Suprapubic skin (tissue), 4 donors: ENCODE measurements around the gene SFXN5. TPM values are rescaled to one million over a fixed set of nuclear protein-coding genes. Genes with fewer than 3 reads are reported as not detected.

Experiments used
- DNase-seq, 2 donors: peaks; one replicate each; pipeline ENCODE4 v3.0.0-alpha.2; 2019; ENCODE audit warnings: low spot score in 2 of 2
- H3K27ac ChIP-seq: fragments of 200-600 bp; sonication (generic); one replicate; pipeline ENCODE4 v1.5.1; 2019
- H3K27me3 ChIP-seq: fragments of 200-600 bp; sonication (generic); one replicate; pipeline ENCODE4 v1.5.1; 2019
- H3K36me3 ChIP-seq: fragments of 200-600 bp; sonication (generic); one replicate; pipeline ENCODE4 v1.5.1; 2019
- H3K4me1 ChIP-seq: fragments of 200-600 bp; sonication (generic); one replicate; pipeline ENCODE4 v1.5.1; 2019
- H3K4me3 ChIP-seq: fragments of 200-600 bp; sonication (generic); one replicate; pipeline ENCODE4 v1.5.1; 2019; ENCODE audit warnings: mild to moderate bottlenecking
- H3K9me3 ChIP-seq: fragments of 200-600 bp; sonication (generic); one replicate; pipeline ENCODE4 v1.5.1; 2019
- EP300 ChIP-seq: sonication (generic); formaldehyde crosslinking; IDR thresholded peaks from one replicate; pipeline ENCODE4 v1.6.1; 2017; ENCODE audit warnings: antibody characterized with exemption
- POLR2A ChIP-seq, 2 donors: fragments of 450-650 bp; IDR thresholded peaks; one replicate each; pipeline ENCODE4 v1.6.1; 2017; ENCODE audit warnings: antibody characterized with exemption in 2 of 2, mild to moderate bottlenecking in 2 of 2, moderate library complexity in 2 of 2
- POLR2AphosphoS5 ChIP-seq, 3 donors: sonication (generic); formaldehyde crosslinking; IDR thresholded peaks; one replicate each; pipeline ENCODE4 v1.6.1; 2017; ENCODE audit warnings: antibody characterized with exemption in 3 of 3
- WGBS: methylation state at CpG from one replicate; pipeline ENCODE4 v1.1.5; 2018; 5-methylcytosine and 5-hydroxymethylcytosine counted together
- total RNA-seq, 4 donors: library from RNA; depleted of rRNA; stranded (reverse); fragments of >200 nt; gene quantifications; one replicate each; pipeline ENCODE4 v1.1.0, GENCODE V29; 2016
- TF ChIP-seq, protein P1 (sequence below), 2 donors: fragments of 200-600 bp in 1 of 2; fragments of 450-650 bp in 1 of 2; sonication (generic) in 1 of 2; IDR thresholded peaks; one replicate each; pipeline ENCODE4 v1.5.1; 2016 to 2019; ENCODE audit warnings: antibody characterized with exemption in 2 of 2, mild to moderate bottlenecking in 1 of 2, moderate library complexity in 1 of 2

SFXN5 gene
- total RNA-seq, 4 donors from 2014 or later, result 11.9 to 25.7 (median 18.8) TPM

GRCh38 chr2:73009177-73009839, 62.2 kb downstream of the SFXN5 start:
- WGBS, result 98% methylated on average over 7 of the region's 7 CpGs

DNA sequence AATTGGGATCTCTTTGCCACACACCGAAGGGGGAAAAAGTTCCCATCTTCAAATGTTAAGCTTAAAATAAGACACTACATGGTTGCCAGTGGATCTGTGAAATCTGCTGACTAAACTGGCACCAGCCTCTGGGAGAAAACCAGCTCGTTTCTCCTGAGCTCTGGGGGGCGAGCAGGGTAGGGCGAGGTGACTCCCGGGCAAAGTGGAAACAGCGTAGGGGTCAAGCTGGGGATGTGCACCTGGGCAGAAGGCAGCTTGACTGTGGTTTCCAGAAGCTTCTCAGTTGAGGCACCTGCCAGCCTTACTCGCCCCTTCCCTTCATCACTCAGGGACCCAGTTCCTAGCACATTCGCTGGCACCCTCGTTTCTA, 62.8 kb downstream of the SFXN5 start:
- H3K27ac ChIP-seq, result no peak overlapping the region
- DNase-seq, result peak in 1 of 2 donors; percentile 62
- no peaks in the 10 kb centered on the region for H3K27me3 ChIP-seq
- TF ChIP-seq, protein P1, sequence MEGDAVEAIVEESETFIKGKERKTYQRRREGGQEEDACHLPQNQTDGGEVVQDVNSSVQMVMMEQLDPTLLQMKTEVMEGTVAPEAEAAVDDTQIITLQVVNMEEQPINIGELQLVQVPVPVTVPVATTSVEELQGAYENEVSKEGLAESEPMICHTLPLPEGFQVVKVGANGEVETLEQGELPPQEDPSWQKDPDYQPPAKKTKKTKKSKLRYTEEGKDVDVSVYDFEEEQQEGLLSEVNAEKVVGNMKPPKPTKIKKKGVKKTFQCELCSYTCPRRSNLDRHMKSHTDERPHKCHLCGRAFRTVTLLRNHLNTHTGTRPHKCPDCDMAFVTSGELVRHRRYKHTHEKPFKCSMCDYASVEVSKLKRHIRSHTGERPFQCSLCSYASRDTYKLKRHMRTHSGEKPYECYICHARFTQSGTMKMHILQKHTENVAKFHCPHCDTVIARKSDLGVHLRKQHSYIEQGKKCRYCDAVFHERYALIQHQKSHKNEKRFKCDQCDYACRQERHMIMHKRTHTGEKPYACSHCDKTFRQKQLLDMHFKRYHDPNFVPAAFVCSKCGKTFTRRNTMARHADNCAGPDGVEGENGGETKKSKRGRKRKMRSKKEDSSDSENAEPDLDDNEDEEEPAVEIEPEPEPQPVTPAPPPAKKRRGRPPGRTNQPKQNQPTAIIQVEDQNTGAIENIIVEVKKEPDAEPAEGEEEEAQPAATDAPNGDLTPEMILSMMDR (IDR thresholded peaks at IDR 0.05), result no peak
- TF ChIP-seq EP300 (no peak), POLR2A (IDR thresholded peaks at IDR 0.05) (no peak), POLR2AphosphoS5 (IDR thresholded peaks at IDR 0.05) (no peak)
- H3K36me3 ChIP-seq, result peaks cover 8% of the 10 kb centered on the region
- no peak overlapping the region for H3K4me3 ChIP-seq
- no peaks in the 10 kb centered on the region for H3K4me1 ChIP-seq
- 92% methylated on average over 9 of the region's 9 CpGs for WGBS
- no peaks in the 10 kb centered on the region for H3K9me3 ChIP-seq

More at GRCh38 chr2:73009177-73009839, 62.2 kb downstream of the SFXN5 start:
- TF ChIP-seq, protein P1 (IDR thresholded peaks at IDR 0.05), result no peak
- TF ChIP-seq POLR2A (IDR thresholded peaks at IDR 0.05), result no peak
- TF ChIP-seq EP300, result no peak
- TF ChIP-seq POLR2AphosphoS5 (IDR thresholded peaks at IDR 0.05), result no peak
- Histone ChIP-seq H3K4me1 (no peaks in the 10 kb centered on the region), H3K27me3 (no peaks in the 10 kb centered on the region), H3K36me3 (peaks cover 8% of the 10 kb centered on the region), H3K4me3 (no peak overlapping the region), H3K27ac (no peak overlapping the region), H3K9me3 (no peaks in the 10 kb centered on the region)
- peak; percentile 43 to 49 for DNase-seq

DNA sequence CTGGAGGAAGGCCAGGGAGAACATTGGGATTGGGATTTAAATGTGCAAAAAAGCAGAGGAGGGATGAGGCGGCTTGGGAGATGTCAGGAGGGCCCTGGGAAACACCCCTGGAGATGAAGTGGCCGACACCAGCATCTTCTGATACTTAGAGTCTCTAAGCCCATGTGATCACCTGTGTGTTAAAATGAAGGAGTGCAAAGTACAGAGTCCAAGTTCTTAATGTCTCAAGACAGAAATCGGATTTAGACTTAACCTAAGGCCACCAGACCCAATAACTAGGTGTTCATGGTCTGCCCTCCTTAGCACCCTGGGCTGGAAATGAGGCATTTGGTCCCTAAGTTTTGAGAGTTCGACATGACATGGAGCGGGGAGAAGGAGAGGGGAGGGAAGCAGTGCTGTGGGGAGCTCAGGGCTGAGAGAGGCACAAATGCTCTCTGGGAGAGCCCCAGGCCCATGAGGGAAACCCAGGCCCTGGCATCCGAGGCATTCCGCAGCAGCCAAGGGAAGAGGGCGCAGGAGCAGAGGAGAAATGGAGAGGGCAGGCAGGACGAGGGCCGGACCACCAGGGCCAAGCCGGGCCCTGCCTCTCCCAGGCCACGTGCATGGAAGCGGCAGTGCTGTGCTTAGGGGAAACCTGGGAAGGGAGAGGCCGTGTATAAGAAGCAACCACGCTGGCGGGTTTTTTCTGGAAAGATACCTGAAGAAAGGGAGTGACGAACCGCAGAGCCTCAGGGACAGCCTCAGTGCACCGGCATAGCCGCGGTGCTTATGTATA, 63.3 kb downstream of the SFXN5 start:
- H3K9me3 ChIP-seq, result no peaks in the 10 kb centered on the region
- H3K4me1 ChIP-seq, result no peaks in the 10 kb centered on the region
- DNase-seq, result peak; percentile 21 to 47
- TF ChIP-seq, protein P1 (IDR thresholded peaks at IDR 0.05), result no peak
- TF ChIP-seq POLR2AphosphoS5 (IDR thresholded peaks at IDR 0.05), result no peak
- TF ChIP-seq EP300, result no peak
- TF ChIP-seq POLR2A (IDR thresholded peaks at IDR 0.05), result no peak
- 92% methylated on average over 21 of the region's 21 CpGs for WGBS
- H3K27ac ChIP-seq, result no peak overlapping the region
- H3K4me3 ChIP-seq, result no peak overlapping the region
- peaks cover 8% of the 10 kb centered on the region for H3K36me3 ChIP-seq
- no peaks in the 10 kb centered on the region for H3K27me3 ChIP-seq

DNA sequence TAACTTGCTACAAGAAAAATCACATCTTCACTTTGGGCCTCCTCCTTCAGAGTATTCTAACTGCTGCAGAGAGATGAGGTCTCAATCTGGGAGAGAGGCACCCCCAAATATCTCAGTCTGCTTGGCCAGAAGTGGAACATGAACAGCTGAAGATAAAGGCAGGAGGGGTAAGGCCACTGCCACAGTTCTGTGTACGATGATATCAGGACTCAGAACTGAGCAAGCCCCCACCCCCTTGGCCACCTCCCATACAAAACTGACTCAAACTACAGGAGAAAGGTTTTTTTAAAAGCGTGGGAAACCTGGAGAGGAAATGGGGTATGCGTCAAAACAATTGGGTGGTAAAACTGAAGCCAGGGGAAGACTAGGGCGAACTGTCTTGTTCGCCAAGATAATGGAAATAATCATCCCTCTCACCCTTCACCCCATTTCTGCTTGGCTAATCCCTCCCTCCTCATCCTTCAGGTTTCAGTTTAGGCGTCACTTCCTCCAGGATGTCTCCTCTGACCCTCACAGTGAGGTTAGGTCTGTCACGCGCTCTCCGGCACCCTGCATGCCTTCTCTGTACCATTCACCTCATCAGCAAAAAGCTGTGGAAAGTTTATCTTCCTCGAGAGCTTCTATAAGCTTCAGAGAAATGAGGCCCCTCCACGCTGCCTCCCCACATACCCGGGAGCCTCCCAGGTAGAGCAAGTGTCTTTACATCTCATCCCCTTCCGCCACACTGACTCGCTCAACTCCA, 64.4 kb downstream of the SFXN5 start:
- DNase-seq, result peak; percentile 27 to 38
- 91% methylated on average over 14 of the region's 14 CpGs for WGBS
- Histone ChIP-seq H3K4me3 (no peak overlapping the region), H3K36me3 (peaks cover 8% of the 10 kb centered on the region), H3K4me1 (no peaks in the 10 kb centered on the region), H3K27ac (no peak overlapping the region), H3K27me3 (no peaks in the 10 kb centered on the region), H3K9me3 (no peaks in the 10 kb centered on the region)
- TF ChIP-seq, protein P1 (IDR thresholded peaks at IDR 0.05), result no peak
